Fibroblast of skin of right quadriceps (primary cell): ENCODE measurements around the gene ZNF556.

Experiments
- DNase-seq: peaks from one replicate; pipeline ENCODE4 v3.0.0-alpha.2; 2013

The ZNF556 gene

GRCh38 chr19:2867025-2867991, at the start of gene ZNF556:
Gene ZNF556 (plus strand): TSS chr19:2867335. CDS start chr19:2867422, 87 bp downstream.
- DNase-seq, result no peak

- peak; percentile 93 for DNase-seq
Measured at GRCh38 chr19:2819540-2820111, 47.5 kb upstream of the ZNF556 start, which contains the start of gene ZNF554. Gene ZNF554 (plus strand): TSS chr19:2819868. CDS start chr19:2820072, 204 bp downstream.

- no peak for DNase-seq
Measured at GRCh38 chr19:2820112-2820702, 46.9 kb upstream of the ZNF556 start.

GRCh38 chr19:2822846-2823245, 44.3 kb upstream of the ZNF556 start:
- no peak for DNase-seq

- DNase-seq, result no peak
Measured at GRCh38 chr19:2823646-2824045, 43.5 kb upstream of the ZNF556 start.

GRCh38 chr19:2824129-2824528, 43.0 kb upstream of the ZNF556 start:
- DNase-seq, result no peak

- DNase-seq, result no peak
Measured at GRCh38 chr19:2827022-2827421, 40.1 kb upstream of the ZNF556 start.

- DNase-seq, result no peak
Measured at GRCh38 chr19:2827840-2828489, 39.2 kb upstream of the ZNF556 start.

- no peak for DNase-seq
Measured at GRCh38 chr19:2834294-2834871, 32.8 kb upstream of the ZNF556 start.

GRCh38 chr19:2837430-2837829, 29.7 kb upstream of the ZNF556 start:
- no peak for DNase-seq

- peak; percentile 99 for DNase-seq
Measured at GRCh38 chr19:2840794-2841791, 26.0 kb upstream of the ZNF556 start, which contains the start of gene ZNF555. Gene ZNF555 (plus strand): TSS chr19:2841475. CDS start chr19:2841573, 98 bp downstream.

- no peak for DNase-seq
Measured at GRCh38 chr19:2841855-2842574, 25.1 kb upstream of the ZNF556 start.

GRCh38 chr19:2845107-2845506, 22.0 kb upstream of the ZNF556 start:
- no peak for DNase-seq

- DNase-seq, result no peak
Measured at GRCh38 chr19:2846180-2846894, 20.8 kb upstream of the ZNF556 start.

- no peak for DNase-seq
Measured at GRCh38 chr19:2847507-2847906, 19.6 kb upstream of the ZNF556 start.

- DNase-seq, result peak; percentile 26
Measured at GRCh38 chr19:2848616-2849015, 18.5 kb upstream of the ZNF556 start.

GRCh38 chr19:2850256-2850925, 16.7 kb upstream of the ZNF556 start:
- no peak for DNase-seq

- DNase-seq, result no peak
Measured at GRCh38 chr19:2852598-2852997, 14.5 kb upstream of the ZNF556 start.

- DNase-seq, result no peak
Measured at GRCh38 chr19:2853015-2853606, 14.0 kb upstream of the ZNF556 start.
